ENCODE measurements around the gene TRIM41.
"Not testable (repeated sequence)": the region's sequence is repeated elsewhere in the genome, so short reads cannot be mapped to it uniquely, and the experiment has no call there.

TRIM41 gene

DNA sequence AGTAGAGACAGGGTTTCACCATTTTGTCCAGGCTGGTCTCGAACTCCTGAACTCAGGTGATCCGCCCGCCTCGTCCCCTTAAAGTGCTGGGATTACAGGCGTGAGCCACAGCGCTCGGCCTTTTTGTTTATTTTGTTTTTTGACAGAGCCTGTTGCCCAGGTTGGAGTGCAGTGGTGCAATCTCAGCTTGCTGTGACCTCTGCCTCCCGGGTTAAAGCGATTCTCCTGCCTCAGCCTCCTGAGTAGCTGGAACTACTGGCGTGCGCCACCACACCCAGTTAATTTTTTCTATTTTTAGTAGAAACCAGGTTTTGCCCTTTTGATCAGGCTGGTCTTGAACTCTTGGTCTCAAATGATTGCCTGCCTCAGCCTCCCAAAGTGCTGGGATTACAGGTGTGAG is 12.9 kb upstream of the TRIM41 start:
- not testable (repeated sequence) for DNase-seq (ENCODE audit: low read depth in 2 of 2)

DNA sequence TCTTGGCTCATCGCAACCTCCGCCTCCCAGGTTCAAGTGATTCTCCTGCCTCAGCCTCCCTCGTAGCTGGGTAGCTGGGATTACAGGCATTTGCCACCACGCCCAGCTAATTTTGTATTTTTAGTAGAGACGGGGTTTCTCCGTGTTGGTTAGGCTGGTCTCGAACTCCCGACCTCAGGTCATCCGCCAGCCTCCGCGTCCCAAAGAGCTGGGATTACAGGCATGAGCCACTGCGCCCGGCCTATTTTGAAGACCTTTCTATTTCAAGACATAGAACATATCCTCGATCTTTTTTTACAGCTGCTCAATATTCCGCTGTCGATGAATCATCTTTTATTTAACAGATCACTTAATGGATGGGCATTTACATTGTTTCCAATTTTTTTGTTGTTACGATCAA is 12.4 kb upstream of the TRIM41 start:
- DNase-seq (ENCODE audit: low read depth in 2 of 2): not testable (repeated sequence)

DNA sequence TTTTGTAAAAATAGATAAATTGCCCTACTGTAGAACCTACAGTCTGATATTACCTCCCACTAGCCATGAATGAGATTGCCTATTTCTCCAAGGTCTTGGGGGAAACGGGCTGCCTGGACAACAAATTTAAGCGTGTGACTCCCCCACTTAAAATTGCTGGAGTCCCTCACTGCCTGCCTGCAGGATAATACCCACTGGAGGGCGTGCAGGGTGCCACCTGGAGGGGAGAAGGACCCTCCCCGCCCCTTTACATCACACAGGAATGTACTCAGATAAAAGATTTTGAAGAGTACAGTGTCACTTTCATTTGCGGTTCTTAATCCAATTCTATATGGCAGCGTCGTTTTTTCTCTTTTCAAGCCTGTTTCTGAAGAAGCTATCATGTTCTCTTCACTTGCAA is 11.9 kb upstream of the TRIM41 start:
- no peak for DNase-seq (ENCODE audit: low read depth in 2 of 2)

DNA sequence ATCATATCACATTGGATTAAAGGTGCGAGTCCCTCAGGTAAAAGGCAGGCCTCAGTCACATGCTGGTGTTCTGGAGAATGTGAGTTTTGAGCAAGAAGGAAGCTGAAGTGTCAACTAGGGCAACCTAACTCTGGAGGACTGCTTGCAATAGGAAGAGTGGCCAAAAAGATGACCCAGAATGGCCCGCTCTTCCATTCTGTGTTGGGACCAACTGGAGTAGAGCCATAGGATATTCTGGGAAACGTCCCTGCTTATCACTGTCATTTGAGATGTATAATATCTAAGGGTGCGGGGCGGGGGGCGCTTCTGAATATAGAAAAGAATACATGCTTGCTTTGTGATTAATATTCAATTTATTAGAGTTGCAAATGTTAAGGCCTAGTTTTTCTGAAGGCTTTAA is 11.0 kb upstream of the TRIM41 start:
- no peak for DNase-seq (ENCODE audit: low read depth in 2 of 2)

DNA sequence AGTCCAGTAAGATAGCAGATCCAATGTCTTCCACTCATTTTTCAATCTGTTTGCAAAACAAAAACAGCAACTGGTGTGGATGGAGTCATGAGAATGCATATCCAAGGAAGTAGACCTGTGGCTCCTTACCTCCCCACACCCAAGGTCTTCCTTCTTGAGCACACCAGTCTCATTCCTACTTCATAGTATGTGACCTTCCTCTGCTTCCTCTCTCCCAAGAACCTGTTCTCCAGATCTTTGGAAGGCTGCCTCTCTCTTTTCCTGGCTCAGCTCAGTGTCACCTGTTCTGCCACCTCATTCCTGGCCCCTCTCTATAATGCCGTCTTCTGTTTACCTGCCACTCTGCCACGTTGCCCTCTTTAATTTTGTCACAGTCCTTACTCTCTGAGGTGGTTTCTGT is 10.1 kb upstream of the TRIM41 start:
- no peak for DNase-seq (ENCODE audit: low read depth in 2 of 2)

DNA sequence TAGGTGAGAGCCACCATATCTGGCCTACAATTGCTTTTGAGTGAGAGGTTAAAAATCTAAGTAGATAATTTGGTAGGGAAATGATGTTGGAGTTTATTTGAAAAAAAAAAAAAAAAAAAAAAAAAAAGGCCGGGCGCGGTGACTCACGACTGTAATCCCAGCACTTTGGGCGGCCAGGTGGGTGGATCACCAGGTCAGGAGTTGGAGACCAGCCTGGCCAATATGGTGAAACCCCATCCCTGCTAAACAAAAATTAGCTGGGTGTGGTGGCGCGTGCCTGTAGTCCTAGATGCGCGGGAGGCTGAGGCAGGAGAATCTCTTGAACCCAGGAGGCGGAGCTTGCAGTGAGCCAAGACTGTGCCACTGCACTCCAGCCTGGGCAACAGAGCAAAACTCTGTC is 8.8 kb upstream of the TRIM41 start:
- not testable (repeated sequence) for DNase-seq (ENCODE audit: low read depth in 2 of 2)

DNA sequence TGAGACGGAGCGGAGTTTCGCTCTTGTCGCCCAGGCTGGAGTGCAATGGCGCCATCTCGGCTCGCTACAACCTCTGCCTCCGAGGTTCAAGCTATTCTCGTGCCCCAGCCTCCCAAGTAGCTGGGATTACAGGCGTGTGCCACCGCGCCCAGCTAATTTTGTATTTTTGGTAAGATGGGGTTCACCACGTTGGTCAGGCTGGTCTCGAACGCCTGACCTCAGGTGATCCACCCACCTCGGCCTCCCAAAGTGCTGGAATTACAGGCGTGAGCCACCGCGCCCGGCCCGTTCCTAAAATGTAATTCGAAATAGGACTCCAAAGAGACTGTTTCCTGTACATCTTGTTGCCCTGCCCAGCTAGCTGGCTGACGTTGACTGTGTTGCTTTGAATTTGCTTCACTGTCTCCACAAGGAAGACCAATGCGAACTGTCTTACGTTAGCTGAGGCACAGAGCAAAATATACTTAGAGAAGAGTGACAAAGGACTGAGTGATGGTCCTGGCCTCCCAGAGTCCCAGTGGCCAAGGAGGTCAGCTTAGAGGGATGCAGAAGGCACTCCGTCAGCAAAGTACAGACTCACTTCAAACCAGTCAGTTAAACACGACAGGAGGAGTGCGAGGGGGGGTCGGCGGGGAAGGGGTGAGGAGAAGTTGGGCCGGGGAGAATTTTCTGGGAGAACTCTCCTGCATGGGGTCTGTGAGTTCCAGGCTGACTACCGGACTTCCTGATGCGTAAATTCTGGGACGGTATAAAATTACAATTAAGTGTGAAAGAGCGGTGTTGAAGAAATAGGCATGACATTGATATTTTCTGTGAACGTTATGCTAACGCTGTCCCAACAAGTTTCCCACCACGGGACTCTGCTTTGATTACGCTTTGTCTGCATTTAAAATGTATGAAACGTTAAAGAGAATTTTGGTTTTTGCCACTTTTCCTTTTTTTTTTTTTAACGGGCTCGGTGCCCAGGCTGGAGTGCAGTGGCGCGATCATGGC is 6.8 kb upstream of the TRIM41 start:
- no peak for DNase-seq (ENCODE audit: low read depth in 2 of 2)

DNA sequence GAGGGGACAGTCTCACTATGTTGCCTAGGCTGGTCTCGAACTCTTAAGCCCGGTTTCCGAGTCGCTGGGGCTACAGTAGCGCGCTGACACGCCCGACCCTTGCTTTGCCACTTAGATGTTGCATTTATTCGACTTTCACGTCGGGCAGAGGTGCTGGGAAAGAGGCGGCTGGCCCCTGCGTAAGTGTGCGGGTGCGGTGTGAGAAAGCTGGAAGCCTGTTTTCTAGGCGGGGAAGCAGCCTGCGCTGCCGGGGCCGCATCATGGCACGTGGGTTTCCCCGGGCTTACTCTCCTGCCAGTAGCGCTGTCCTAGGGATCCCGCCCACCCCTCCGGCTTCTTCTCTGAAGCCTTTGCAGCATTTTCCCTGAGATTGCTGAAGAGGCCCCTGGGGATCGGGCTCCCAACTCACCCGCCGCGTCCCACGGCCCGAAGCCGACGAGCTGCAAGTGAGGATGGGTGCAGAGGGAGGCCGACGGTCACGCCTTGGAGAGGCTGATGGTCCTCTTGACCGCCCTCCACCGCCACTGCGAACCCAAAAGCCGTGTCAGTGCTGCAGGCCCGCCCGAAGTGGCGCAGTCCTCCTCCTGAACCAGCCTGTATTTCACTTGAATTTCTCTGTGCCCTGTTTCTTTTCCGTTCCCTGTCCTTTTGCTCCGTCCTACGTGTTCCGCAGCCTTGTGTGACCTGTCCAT is 5.8 kb upstream of the TRIM41 start:
- DNase-seq (ENCODE audit: low read depth in 2 of 2): peak; percentile 35 to 72

DNA sequence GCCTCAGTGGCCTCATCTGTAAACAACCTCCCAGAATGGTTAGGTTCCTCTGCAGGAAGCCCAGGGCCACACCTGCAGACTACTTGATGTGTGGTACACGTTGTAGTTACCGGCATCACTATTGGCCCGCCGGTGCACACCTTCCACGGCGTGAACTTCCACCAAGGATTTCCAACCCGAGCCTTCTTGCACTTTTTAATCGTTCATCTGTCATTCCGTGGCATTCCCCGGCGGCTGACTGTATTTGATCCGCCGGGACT is 5.3 kb upstream of the TRIM41 start:
- no peak for DNase-seq (ENCODE audit: low read depth in 2 of 2)

DNA sequence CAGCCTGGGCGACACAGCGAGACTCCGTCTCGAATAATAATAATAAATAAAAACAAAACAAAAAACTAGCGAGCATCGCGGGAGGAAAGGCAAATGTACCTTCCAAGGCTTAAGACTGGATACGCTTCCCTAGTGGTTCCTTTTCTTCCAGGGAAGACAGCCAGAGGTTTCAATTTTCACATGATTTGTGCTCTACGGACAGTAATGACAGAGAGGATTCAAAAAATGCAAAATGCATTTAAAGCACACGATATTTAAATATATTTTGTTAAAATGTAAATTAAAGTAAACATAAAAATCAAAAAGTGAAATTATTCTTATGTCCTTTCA is 4.3 kb upstream of the TRIM41 start:
- DNase-seq (ENCODE audit: low read depth in 2 of 2): no peak

DNA sequence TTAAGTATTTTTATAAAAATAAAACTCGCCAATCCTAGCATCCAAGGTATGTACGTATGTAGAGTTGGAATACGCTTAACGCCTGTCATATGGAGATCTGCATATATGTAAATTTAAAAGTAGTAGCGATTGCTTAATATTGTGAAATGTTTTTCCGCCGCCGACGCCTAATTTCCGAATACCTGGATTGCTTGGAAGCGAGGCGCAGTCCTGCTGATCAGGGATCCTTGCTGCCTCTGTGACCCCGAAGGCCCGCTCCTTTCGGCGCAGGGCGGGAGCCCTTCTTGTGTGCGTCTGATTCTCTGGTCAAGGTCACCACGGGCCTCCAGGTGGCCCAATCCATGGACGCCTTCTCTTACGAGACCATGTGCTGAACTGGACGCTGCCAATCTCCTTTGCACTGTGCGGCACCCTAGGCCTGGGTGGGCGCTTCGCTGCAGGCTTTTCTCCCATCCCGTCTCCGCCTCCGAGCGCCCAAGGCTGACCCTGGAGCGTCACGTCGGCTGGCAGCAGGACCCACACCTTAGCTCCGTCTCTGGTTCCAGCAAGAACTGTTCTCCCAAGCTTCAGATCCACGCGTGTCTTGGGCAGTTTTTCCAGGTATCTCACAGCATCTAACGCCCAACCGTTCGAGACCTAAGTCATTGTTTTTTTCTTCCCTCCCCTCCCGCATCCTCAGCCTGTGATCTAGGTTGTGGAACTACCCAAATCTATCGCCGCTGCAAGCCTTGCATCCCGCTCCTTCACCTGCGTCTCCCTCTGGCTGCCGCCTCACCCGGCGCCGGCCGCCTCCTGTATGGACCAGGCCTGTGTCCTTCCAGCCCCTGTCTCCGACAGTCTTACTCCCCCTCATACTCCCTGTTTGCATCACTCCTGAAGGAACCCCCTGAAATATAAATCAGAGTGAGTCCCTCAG is 3.6 kb upstream of the TRIM41 start:
- DNase-seq (ENCODE audit: low read depth in 2 of 2): no peak

DNA sequence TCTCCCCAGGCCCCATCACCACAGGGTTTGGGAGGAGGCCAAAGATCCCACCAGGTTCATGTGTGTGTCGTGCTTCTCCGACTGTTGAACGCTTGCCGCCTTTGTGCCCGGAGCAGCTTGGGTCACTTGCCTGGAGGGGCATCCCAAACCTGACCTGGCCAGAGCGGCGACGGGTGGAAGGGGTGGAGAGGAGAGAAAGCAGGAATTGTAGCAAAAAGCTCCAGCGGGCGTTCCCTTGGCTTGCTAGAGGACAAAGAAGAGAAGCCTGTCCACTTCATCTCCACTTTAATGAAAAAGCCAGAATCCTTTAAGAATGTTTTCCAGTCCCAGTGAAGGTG is 2.9 kb upstream of the TRIM41 start:
- DNase-seq (ENCODE audit: low read depth in 2 of 2): no peak

DNA sequence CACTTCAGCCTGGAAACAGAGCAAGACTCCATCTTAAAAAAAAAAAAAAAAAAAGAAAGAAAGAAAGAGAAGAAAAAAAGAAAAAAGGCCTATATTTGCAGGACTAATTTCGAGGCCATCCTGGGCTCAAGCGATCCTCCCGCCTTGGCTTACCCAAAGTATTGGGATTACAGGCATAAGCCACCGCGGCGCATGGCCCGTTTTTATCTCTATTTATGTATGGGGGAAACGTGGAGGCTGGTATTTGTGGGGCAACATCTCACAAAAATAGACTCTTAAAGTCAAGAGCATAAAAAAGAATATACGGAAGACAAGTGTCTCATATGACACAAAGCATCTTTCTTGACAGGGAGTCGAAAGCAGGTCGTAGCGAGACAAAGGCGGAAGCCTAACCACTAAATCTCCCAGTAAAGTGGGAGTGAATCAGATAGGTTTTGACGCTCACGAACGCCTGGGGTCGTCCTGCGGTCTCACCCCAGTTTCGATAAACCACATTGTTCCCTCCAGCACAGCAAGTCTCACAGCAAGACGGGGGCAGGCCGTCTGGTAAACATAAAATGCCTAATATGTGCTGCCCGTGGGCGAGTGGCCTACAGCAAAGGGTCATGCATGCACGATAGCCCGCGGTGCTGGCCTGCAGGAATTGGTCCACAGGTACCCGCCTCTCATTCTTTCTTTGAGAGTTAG is 1.8 kb upstream of the TRIM41 start:
- no peak for DNase-seq (ENCODE audit: low read depth in 2 of 2)

DNA sequence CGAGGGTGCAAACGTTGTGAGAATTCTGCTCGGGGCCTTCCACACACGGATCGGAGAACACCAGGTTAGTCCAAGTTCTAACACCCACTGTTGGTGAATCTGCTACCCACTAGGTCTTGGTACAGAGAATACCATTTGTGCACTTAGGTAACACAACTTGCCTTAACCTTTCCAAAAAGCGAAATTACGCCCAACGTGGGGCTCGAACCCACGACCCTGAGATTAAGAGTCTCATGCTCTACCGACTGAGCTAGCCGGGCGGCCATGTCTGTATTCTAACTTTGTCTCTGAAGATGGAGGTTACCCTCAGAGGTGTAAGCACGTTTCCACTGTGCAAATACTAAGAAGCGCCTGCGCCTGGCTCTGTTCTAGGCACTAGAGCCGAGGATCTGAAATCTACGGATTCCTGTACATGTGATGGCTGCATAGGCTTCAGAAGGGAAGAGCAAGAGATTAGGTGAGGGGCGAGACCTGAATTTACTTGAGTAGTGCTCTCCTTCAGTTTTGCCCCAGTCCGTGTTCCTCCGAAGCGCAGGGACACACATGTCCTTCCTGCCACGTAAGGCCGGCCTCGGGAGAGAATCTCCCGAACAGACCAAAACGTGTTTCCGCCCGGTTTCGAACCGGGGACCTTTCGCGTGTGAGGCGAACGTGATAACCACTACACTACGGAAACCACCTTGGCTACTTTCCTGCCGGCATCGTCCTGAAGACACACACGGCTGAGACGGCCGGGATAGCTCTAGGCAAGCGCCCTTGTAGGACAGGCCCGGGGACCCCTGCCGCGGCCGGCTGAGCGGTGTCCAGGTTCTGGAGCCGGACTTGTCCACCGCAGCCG is 1.1 kb upstream of the TRIM41 start:
- DNase-seq (ENCODE audit: low read depth in 2 of 2): peak; percentile 98 to 99

DNA sequence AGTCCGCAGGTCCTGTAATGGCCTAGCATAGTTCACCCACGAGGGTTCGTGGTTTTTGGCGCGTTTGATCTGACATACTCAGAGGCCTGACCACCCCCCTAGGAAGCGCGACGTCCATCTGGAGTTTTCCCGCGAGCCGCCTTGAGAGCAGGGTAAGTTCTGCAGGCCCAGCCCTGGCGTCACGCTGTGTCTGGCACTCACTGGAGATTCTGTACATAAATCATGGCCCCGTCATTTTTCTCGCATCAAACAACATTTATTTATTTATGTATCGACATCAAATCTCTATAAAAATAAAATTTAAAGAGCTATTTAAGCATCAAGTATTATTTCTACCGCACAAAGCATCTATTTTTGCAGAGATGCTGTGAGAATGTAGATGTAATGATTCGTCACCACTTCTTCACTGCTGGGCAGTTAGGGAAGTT is 437 bp upstream of the TRIM41 start:
- DNase-seq (ENCODE audit: low read depth in 2 of 2): no peak

DNA sequence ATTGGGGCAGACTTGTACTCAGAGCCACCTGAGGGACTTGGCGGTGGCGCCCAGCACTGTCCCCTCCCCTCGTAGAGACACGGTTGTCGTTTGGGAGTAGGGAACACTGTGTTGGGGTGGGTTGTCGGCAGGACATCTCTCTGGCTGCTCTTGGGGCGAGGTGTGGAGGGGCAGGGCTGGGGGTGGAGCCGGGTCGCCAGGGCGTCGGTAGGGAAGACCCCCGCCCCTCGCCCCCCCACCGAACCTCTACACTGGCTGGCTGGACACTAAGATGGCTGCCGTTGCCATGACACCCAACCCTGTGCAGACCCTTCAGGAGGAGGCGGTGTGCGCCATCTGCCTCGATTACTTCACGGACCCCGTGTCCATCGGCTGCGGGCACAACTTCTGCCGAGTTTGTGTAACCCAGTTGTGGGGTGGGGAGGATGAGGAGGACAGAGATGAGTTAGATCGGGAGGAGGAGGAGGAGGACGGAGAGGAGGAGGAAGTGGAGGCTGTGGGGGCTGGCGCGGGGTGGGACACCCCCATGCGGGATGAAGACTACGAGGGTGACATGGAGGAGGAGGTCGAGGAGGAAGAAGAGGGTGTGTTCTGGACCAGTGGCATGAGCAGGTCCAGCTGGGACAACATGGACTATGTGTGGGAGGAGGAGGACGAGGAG is 778 bp downstream of the TRIM41 start:
- no peak for DNase-seq (ENCODE audit: low read depth in 2 of 2)

DNA sequence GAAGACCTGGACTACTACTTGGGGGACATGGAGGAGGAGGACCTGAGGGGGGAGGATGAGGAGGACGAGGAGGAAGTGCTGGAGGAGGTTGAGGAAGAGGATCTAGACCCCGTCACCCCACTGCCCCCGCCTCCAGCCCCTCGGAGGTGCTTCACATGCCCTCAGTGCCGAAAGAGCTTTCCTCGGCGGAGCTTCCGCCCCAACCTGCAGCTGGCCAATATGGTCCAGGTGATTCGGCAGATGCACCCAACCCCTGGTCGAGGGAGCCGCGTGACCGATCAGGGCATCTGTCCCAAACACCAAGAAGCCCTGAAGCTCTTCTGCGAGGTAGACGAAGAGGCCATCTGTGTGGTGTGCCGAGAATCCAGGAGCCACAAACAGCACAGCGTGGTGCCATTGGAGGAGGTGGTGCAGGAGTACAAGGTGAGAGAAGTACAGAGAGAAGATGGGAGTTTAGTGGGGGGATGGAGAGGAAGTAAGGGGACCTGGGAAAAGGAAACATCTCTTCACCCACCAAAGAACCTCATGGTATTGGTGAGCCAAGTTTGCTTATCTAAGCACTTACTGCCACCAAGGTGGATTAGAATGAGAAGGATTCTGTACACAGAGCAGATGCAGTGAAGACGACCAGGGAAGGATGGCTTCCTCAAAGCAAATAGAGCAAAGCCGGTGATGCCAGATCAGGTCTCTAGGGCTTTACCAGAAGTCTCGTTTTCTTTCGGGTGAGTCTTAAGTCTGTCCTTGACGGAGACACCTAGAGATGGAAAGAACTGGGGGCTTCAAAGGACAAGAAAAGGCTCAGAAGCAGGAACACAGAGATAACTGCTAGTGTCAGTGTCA is 1.5 kb downstream of the TRIM41 start:
- DNase-seq (ENCODE audit: low read depth in 2 of 2): no peak

DNA sequence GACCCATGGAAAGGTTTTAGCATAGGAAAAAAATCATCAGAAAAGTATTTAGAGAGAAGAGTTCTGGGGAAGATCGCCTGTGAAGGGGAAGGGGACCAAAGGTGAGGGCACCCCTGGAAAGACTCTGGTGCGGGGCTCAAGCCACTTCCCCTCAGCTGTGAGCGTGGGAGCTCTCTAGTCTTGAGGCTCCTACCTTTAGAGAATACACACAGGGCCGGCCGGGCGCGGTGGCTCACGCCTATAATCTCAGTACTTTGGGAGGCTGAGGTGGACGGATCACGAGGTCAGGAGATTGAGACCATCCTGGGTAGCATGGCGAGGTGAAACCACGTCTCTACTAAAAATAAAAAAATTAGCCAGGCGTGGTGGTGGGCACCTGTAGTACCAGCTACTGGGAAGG is 6.9 kb downstream of the TRIM41 start:
- no peak for DNase-seq (ENCODE audit: low read depth in 2 of 2)

DNA sequence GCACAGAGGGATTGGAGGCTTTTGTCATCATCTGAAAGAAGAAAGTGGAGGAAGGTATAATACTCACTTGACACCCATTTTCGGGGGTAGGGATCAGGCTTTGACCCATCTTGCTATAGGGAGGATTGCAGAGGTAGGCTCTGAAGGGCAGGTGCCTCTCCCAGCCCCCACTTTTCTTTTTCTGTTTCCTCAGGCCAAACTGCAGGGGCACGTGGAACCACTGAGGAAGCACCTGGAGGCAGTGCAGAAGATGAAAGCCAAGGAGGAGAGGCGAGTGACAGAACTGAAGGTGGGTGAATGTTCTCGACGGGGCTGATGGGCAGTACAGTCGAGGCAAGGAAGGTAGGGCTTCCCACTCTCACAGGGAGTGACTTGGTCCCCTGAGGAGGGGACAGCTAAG is 7.5 kb downstream of the TRIM41 start:
- no peak for DNase-seq (ENCODE audit: low read depth in 2 of 2)

DNA sequence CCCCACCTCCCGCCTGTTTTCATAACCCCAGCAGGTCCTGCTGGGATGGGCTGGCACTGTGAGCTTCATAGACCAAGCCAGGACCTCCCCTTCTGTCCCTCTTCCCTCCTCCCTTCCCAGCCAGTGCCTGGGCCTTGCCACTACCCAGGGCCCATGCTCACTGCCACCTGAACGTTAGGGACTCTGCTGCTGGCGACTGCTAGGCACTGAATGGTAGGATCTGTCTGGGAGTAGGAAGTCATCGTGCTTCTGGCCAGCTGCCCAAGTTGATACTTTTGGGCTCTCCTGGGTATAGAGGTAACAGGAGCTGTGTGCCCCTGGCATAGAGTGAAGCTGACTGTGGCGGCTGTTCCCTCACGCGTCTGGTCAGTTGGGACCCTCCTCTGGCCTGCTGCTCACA is 8.4 kb downstream of the TRIM41 start:
- no peak for DNase-seq (ENCODE audit: low read depth in 2 of 2)

Measured in stimulated activated CD4-positive, alpha-beta T cell treated with anti-CD3 and anti-CD28 coated beads, Interleukin-12 subunit alpha, Interleukin-12 subunit beta, amount 100 ng/mL, for 24 hours (primary cell).